K562 (cell line): Measurements from ENCODE around the gene VGF. TPM values are rescaled to one million over a fixed set of nuclear protein-coding genes. Genes with fewer than 3 reads are reported as not detected.

ENCODE experiments used
- ATAC-seq: fragments of 200-7000 bp; cut with Tn5 transposase; 3 replicates; pipeline ENCODE4 v1.9.1; 2020; ENCODE audit warnings: moderate library complexity
- BruUV-seq: library from RNA; stranded (reverse); fragments of 400-500 nt; replicated peaks from 2 replicates; lab custom pipeline; 2021; lab: Mats Ljungman, UMichigan
- CTCF ChIA-PET: fragments of 300-600 bp; formaldehyde crosslinking; extraction: SDS; loops from one replicate; lab custom pipeline; 2021; ENCODE audit warnings: low intra/inter-chr PET ratio; lab: Yijun Ruan, JAX
- POLR2A ChIA-PET: fragments of 300-600, 350-650 bp; sonication (Branson Sonifier 250); formaldehyde crosslinking; extraction: SDS; loops from one replicate; lab custom pipeline; 2021; ENCODE audit warnings: antibody characterized with exemption, inconsistent platforms; lab: Yijun Ruan, JAX
- DNase-seq, 4 experiments: peaks; one replicate each; pipeline versions ENCODE4 v3.0.0 to v3.0.0-alpha.2; 2011 to 2018; ENCODE audit warnings: low spot score in 3 of 4, mixed read lengths in 3 of 4; ENCODE audit errors: extremely low read depth in 1 of 4
- FAIRE-seq: peaks from 2 replicates; lab custom pipeline; 2011; peaks lifted over from hg19 to GRCh38; lab: Jason Lieb, UNC
- H2AFZ ChIP-seq: 2 replicates; pipeline ENCODE4 v1.6.0; 2011; ENCODE audit warnings: low read depth, low read length, control low read depth, inconsistent platforms
- H3K27ac ChIP-seq: fragments of 200-600 bp; 3 replicates; pipeline ENCODE4 v1.8.0; 2011; ENCODE audit warnings: low read depth, mild to moderate bottlenecking, control low read depth, inconsistent platforms, low read length, moderate library complexity, mixed read lengths; ENCODE audit errors: extremely low read depth
- H3K27me3 ChIP-seq, 2 experiments: fragments of 300-600 bp in 1 of 2; 2 replicates in 1 of 2; 3 replicates in 1 of 2; pipeline versions ENCODE4 v1.6.0 to v1.8.0; 2011; ENCODE audit warnings: inconsistent platforms in 2 of 2, low read length in 2 of 2, mild to moderate bottlenecking in 1 of 2, mixed read lengths in 1 of 2, moderate library complexity in 1 of 2; ENCODE audit not compliant: control insufficient read depth in 2 of 2, insufficient read depth in 2 of 2
- H3K36me3 ChIP-seq: fragments of 300-600 bp; 3 replicates; pipeline ENCODE4 v1.8.0; 2011; ENCODE audit warnings: mild to moderate bottlenecking, low read length, inconsistent platforms; ENCODE audit not compliant: control insufficient read depth, insufficient read depth
- H3K4me1 ChIP-seq, 2 experiments: fragments of 200-600 bp in 1 of 2; replicated peaks in 1 of 2; 2 replicates in 1 of 2; 3 replicates in 1 of 2; pipeline versions ENCODE4 v1.5.1 to v1.8.0; 2011; ENCODE audit warnings: inconsistent platforms in 2 of 2, low read length in 2 of 2, mild to moderate bottlenecking in 1 of 2, mixed read lengths in 1 of 2, moderate library complexity in 1 of 2; ENCODE audit not compliant: control insufficient read depth in 2 of 2, insufficient read depth in 2 of 2
- H3K4me2 ChIP-seq: 2 replicates; pipeline ENCODE4 v1.6.1; 2011; ENCODE audit warnings: low read length, control low read depth, inconsistent platforms, mixed read lengths; ENCODE audit not compliant: insufficient read depth
- H3K4me3 ChIP-seq: fragments of 200-600 bp; sonication (generic), shearing (Covaris generic); 2 replicates; pipeline ENCODE4 v1.5.1; 2016; ENCODE audit warnings: control low read depth, inconsistent platforms
- H3K79me2 ChIP-seq: fragments of 200-600 bp; 3 replicates; pipeline ENCODE4 v1.8.0; 2011; ENCODE audit warnings: low read length, inconsistent platforms; ENCODE audit not compliant: control insufficient read depth, insufficient read depth
- H3K9ac ChIP-seq, 2 experiments: 2 replicates each; pipeline versions ENCODE4 v1.6.0 to v1.6.1; 2011; ENCODE audit warnings: low read depth in 2 of 2, low read length in 2 of 2, control low read depth in 1 of 2, inconsistent platforms in 1 of 2, mild to moderate bottlenecking in 1 of 2, mixed read lengths in 1 of 2; ENCODE audit not compliant: insufficient read depth in 1 of 2
- H3K9me1 ChIP-seq: one replicate; pipeline ENCODE4 v1.6.0; 2011; ENCODE audit warnings: inconsistent platforms, mild to moderate bottlenecking, low read length, moderate library complexity; ENCODE audit not compliant: control insufficient read depth, insufficient read depth
- H3K9me3 ChIP-seq: replicated peaks from 2 replicates; pipeline ENCODE4 v1.5.1; 2011; ENCODE audit warnings: low read depth, low read length, inconsistent platforms; ENCODE audit not compliant: control insufficient read depth, insufficient read depth
- H4K20me1 ChIP-seq: replicated peaks from 2 replicates; pipeline ENCODE4 v1.6.1; 2011; ENCODE audit warnings: low read length, inconsistent platforms, mixed read lengths; ENCODE audit not compliant: control insufficient read depth, insufficient read depth
- CBFA2T2 ChIP-seq: fragments of 450-650 bp; conservative IDR thresholded peaks from 2 replicates; pipeline ENCODE4 v1.6.1; 2017; ENCODE audit warnings: mild to moderate bottlenecking
- HINFP ChIP-seq: fragments of 450-650 bp; conservative IDR thresholded peaks from 2 replicates; pipeline ENCODE4 v1.6.1; 2016; ENCODE audit warnings: missing genetic modification characterization, low read depth, mild to moderate bottlenecking, control low read depth, missing compliant biosample characterization
- HNRNPK ChIP-seq: fragments of 200-400 bp; formaldehyde crosslinking; IDR thresholded peaks from one replicate; pipeline ENCODE4 v1.6.1; 2018; ENCODE audit warnings: mild to moderate bottlenecking, low read depth, low read length; ENCODE audit not compliant: poor library complexity, severe bottlenecking
- KDM2B ChIP-seq: fragments of 250-450 bp; sonication (Bioruptor Pico); IDR thresholded peaks from 2 replicates; pipeline ENCODE4 v1.8.0; 2021; ENCODE audit warnings: mild to moderate bottlenecking, moderate library complexity
- PCBP1 ChIP-seq: fragments of 200-400 bp; formaldehyde crosslinking; IDR thresholded peaks from 2 replicates; pipeline ENCODE4 v1.6.1; 2018; ENCODE audit warnings: mild to moderate bottlenecking, low read depth, low read length; ENCODE audit not compliant: poor library complexity, severe bottlenecking
- RBFOX2 ChIP-seq: fragments of 200-400 bp; formaldehyde crosslinking; IDR thresholded peaks from 2 replicates; pipeline ENCODE4 v1.6.1; 2017; ENCODE audit warnings: low read depth, mild to moderate bottlenecking, low read length, moderate library complexity
- RFX7 ChIP-seq: fragments of 250-450 bp; sonication (Bioruptor Pico); IDR thresholded peaks from 2 replicates; pipeline ENCODE4 v1.5.1; 2021; ENCODE audit warnings: mild to moderate bottlenecking
- TSHZ1 ChIP-seq: fragments of 250-450 bp; sonication (Bioruptor Pico); IDR thresholded peaks from 2 replicates; pipeline ENCODE4 v1.4.0; 2020; ENCODE audit warnings: mild to moderate bottlenecking, moderate library complexity
- WGBS: fragments of 100-300 bp; shearing (Covaris generic); methylation state at CpG from one replicate; pipeline ENCODE4 v1.1.6; 2016; ENCODE audit warnings: low coverage, mixed read lengths; ENCODE audit not compliant: insufficient coverage; ENCODE audit errors: missing lambda C conversion rate; 5-methylcytosine and 5-hydroxymethylcytosine counted together
- in situ Hi-C: fragments of 300-500 bp; cut with MboI; formaldehyde crosslinking; loops from 4 replicates; pipeline ENCODE4 v1.15.0; 2018; ENCODE audit warnings: inconsistent platforms, mixed read lengths
- intact Hi-C: fragments of 100-400 bp; cut with micrococcal nuclease; formaldehyde crosslinking; loops from 2 replicates; pipeline ENCODE4 v1.14.2; 2022
- polyA plus RNA-seq, 8 experiments: library from polyadenylated mRNA; depleted of rRNA in 4 of 8; stranded (reverse) in 5 of 8; unstranded in 3 of 8; fragments of >200 nt; fragmentation: Nextera tagmentation in 2 of 8; fragmentation: Illumina TruSeq in 1 of 8; extraction: Ambion mirVana in 2 of 8; extraction: Trizol in 1 of 8; gene quantifications; 2 replicates each; pipeline versions ENCODE4 v1.2.1 to v1.2.3, GENCODE V29; 2011 to 2014; ENCODE audit warnings: inconsistent platforms in 1 of 8, missing spikeins in 1 of 8
- total RNA-seq, 7 experiments: library from RNA; depleted of rRNA in 6 of 7; stranded (reverse); fragments of >200 nt in 6 of 7; fragmentation: Illumina TruSeq in 2 of 7; extraction: Trizol in 2 of 7; gene quantifications; 2 replicates each; pipeline versions ENCODE4 v1.2.1 to v1.2.3, GENCODE V29; 2011 to 2021; ENCODE audit warnings: low replicate concordance in 1 of 7
- TF ChIP-seq, protein P1 (sequence below): fragments of 250-450 bp; sonication (Bioruptor Pico); IDR thresholded peaks from 2 replicates; pipeline ENCODE4 v1.5.0; 2021; ENCODE audit warnings: mild to moderate bottlenecking, borderline replicate concordance
- TF ChIP-seq, protein P2 (sequence below): sonication (generic); formaldehyde crosslinking; IDR thresholded peaks from 2 replicates; pipeline ENCODE4 v1.8.1; 2022; ENCODE audit warnings: missing genetic modification reagents
- TF ChIP-seq, protein P3 (sequence below): fragments of 450-650 bp; formaldehyde crosslinking; IDR thresholded peaks from 2 replicates; pipeline ENCODE4 v1.4.0; 2020; ENCODE audit warnings: mild to moderate bottlenecking, moderate library complexity

Gene VGF
- total and polyA plus RNA-seq, 9 of the 15 experiments (the other 6 are each of a cell fraction or from before 2014, with no cell fraction given): 0.03 to 5.7 (median 0.34) TPM

GRCh38 chr7:101207459-101207858, 42.1 kb upstream of the VGF start:
- H3K27ac ChIP-seq: no peak overlapping the region
- BruUV-seq: no TSS peak
- no peak for TF ChIP-seq HNRNPK
- TF ChIP-seq RFX7 (CRISPR knock-in tag): no peak
- TF ChIP-seq, protein P1, sequence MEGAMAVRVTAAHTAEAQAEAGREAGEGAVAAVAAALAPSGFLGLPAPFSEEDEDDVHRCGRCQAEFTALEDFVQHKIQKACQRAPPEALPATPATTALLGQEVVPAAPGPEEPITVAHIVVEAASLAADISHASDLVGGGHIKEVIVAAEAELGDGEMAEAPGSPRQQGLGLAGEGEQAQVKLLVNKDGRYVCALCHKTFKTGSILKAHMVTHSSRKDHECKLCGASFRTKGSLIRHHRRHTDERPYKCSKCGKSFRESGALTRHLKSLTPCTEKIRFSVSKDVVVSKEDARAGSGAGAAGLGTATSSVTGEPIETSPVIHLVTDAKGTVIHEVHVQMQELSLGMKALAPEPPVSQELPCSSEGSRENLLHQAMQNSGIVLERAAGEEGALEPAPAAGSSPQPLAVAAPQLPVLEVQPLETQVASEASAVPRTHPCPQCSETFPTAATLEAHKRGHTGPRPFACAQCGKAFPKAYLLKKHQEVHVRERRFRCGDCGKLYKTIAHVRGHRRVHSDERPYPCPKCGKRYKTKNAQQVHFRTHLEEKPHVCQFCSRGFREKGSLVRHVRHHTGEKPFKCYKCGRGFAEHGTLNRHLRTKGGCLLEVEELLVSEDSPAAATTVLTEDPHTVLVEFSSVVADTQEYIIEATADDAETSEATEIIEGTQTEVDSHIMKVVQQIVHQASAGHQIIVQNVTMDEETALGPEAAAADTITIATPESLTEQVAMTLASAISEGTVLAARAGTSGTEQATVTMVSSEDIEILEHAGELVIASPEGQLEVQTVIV (CRISPR knock-in tag): no peak
- no peak for TF ChIP-seq KDM2B (CRISPR knock-in tag)
- TF ChIP-seq, protein P2, sequence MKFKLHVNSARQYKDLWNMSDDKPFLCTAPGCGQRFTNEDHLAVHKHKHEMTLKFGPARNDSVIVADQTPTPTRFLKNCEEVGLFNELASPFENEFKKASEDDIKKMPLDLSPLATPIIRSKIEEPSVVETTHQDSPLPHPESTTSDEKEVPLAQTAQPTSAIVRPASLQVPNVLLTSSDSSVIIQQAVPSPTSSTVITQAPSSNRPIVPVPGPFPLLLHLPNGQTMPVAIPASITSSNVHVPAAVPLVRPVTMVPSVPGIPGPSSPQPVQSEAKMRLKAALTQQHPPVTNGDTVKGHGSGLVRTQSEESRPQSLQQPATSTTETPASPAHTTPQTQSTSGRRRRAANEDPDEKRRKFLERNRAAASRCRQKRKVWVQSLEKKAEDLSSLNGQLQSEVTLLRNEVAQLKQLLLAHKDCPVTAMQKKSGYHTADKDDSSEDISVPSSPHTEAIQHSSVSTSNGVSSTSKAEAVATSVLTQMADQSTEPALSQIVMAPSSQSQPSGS: no peak
- TF ChIP-seq, protein P3, sequence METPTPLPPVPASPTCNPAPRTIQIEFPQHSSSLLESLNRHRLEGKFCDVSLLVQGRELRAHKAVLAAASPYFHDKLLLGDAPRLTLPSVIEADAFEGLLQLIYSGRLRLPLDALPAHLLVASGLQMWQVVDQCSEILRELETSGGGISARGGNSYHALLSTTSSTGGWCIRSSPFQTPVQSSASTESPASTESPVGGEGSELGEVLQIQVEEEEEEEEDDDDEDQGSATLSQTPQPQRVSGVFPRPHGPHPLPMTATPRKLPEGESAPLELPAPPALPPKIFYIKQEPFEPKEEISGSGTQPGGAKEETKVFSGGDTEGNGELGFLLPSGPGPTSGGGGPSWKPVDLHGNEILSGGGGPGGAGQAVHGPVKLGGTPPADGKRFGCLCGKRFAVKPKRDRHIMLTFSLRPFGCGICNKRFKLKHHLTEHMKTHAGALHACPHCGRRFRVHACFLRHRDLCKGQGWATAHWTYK: no peak
- no peak for TF ChIP-seq TSHZ1 (CRISPR knock-in tag)
- no peak for TF ChIP-seq PCBP1
- TF ChIP-seq CBFA2T2: no peak
- TF ChIP-seq RBFOX2: no peak; the same call in 1 of the 2 replicates
- no peak for TF ChIP-seq HINFP (tag)

More at GRCh38 chr7:101207459-101207858, 42.1 kb upstream of the VGF start:
- no peak overlapping the region for H3K4me2 ChIP-seq
- WGBS: 90% methylated on average over 10 of the region's 17 CpGs
- ATAC-seq (no peak), FAIRE-seq (no peak), DNase-seq (no peak)
- H2AFZ ChIP-seq: no peak overlapping the region
- ChIA-PET POLR2A (no interaction called here), CTCF (no interaction called here)
- H3K27me3 ChIP-seq: peaks cover 0 to 7% of the 10 kb centered on the region in 2 experiments; a peak in 1 of 5 replicates
- peaks cover 53% of the 10 kb centered on the region; the same call in 2 of the 3 replicates for H3K36me3 ChIP-seq
- intact Hi-C loops (no loop called here), in situ Hi-C loops (no loop called here)
- H4K20me1 ChIP-seq: no peaks in the 10 kb centered on the region
- H3K79me2 ChIP-seq: no peaks in the 10 kb centered on the region
- no peaks in the 10 kb centered on the region for H3K9me1 ChIP-seq
- H3K9me3 ChIP-seq: no peaks in the 10 kb centered on the region
- H3K4me3 ChIP-seq: no peak overlapping the region
- peaks cover 0 to 32% of the 10 kb centered on the region in 2 experiments; a peak in 3 of 5 replicates for H3K4me1 ChIP-seq
- peak overlapping the region in 1 of 2 experiments; percentile 26; a peak in 2 of 4 replicates for H3K9ac ChIP-seq
